SU-DHL-6 (cell line): ENCODE measurements around the gene NAAA.
"Not testable (repeated sequence)": the region's sequence is repeated elsewhere in the genome, so short reads cannot be mapped to it uniquely, and the experiment has no call there.

Experiments used
- H2AFZ ChIP-seq: fragments of 200-600 bp; sonication (generic); 2 replicates; pipeline ENCODE4 v1.6.1; 2014; ENCODE audit warnings: low read depth, mild to moderate bottlenecking, moderate library complexity, mixed read lengths, antibody characterized with exemption, low read length; ENCODE audit not compliant: severe bottlenecking
- H3F3A ChIP-seq: fragments of 200-600 bp; shearing (Covaris generic); 2 replicates; pipeline ENCODE4 v1.6.0; 2016; ENCODE audit warnings: antibody characterized with exemption, mild to moderate bottlenecking; ENCODE audit not compliant: insufficient read depth
- H3K27ac ChIP-seq: fragments of 200-600 bp; sonication (generic); 2 replicates; pipeline ENCODE4 v1.5.1; 2016; ENCODE audit warnings: low read depth, mild to moderate bottlenecking, low read length, moderate library complexity, mixed read lengths
- H3K27me3 ChIP-seq: fragments of 200-600 bp; sonication (generic), shearing (Covaris generic); 2 replicates; pipeline ENCODE4 v1.6.0; 2014; ENCODE audit warnings: mild to moderate bottlenecking, low read length
- H3K36me3 ChIP-seq: fragments of 200-600 bp; sonication (generic); 2 replicates; pipeline ENCODE4 v1.6.1; 2014; ENCODE audit warnings: mild to moderate bottlenecking, low read length, mixed read lengths
- H3K4me2 ChIP-seq: fragments of 300-600, 200-600 bp; shearing (Covaris generic), sonication (generic); 2 replicates; pipeline ENCODE4 v1.6.0; 2014; ENCODE audit warnings: low read length, low read depth, mild to moderate bottlenecking; ENCODE audit not compliant: poor library complexity, severe bottlenecking
- H3K4me3 ChIP-seq: fragments of 200-600 bp; sonication (generic); 2 replicates; pipeline ENCODE4 v1.5.1; 2014; ENCODE audit warnings: antibody characterized with exemption, low read length, mild to moderate bottlenecking, mixed read lengths; ENCODE audit not compliant: insufficient read depth, poor library complexity, severe bottlenecking
- H3K79me2 ChIP-seq: fragments of 200-600 bp; sonication (generic); 2 replicates; pipeline ENCODE4 v1.6.1; 2014; ENCODE audit warnings: mild to moderate bottlenecking, low read length, moderate library complexity; ENCODE audit not compliant: insufficient read depth
- H3K9ac ChIP-seq: fragments of 200-600 bp; sonication (generic); 2 replicates; pipeline ENCODE4 v1.7.0; 2014; ENCODE audit warnings: mild to moderate bottlenecking, low read length
- H3K9me2 ChIP-seq: fragments of 200-600 bp; sonication (generic); replicated peaks from 2 replicates; pipeline ENCODE4 v1.6.1; 2014; ENCODE audit warnings: low read length; ENCODE audit not compliant: insufficient read depth
- H3K9me3 ChIP-seq: fragments of 200-600 bp; sonication (generic); 2 replicates; pipeline ENCODE4 v1.6.1; 2014; ENCODE audit warnings: low read length, mixed read lengths; ENCODE audit not compliant: insufficient read depth
- H4K20me1 ChIP-seq: fragments of 200-600 bp; sonication (generic); 2 replicates; pipeline ENCODE4 v1.6.1; 2014; ENCODE audit warnings: low read depth, mild to moderate bottlenecking, antibody characterized with exemption, low read length, moderate library complexity, mixed read lengths
- EZH2phosphoT487 ChIP-seq: fragments of 200-600 bp; sonication (generic), shearing (Covaris generic); conservative IDR thresholded peaks from 2 replicates; pipeline ENCODE4 v1.6.1; 2018; ENCODE audit warnings: mild to moderate bottlenecking, antibody characterized with exemption, low read length, moderate library complexity, mixed read lengths
- TF ChIP-seq, protein P1 (sequence below): fragments of 200-600 bp; sonication (generic); IDR thresholded peaks from one replicate; pipeline ENCODE4 v1.5.1; 2017; ENCODE audit warnings: antibody characterized with exemption, mild to moderate bottlenecking, low read length, moderate library complexity; ENCODE audit not compliant: insufficient read depth, poor library complexity, severe bottlenecking

Gene NAAA

DNA sequence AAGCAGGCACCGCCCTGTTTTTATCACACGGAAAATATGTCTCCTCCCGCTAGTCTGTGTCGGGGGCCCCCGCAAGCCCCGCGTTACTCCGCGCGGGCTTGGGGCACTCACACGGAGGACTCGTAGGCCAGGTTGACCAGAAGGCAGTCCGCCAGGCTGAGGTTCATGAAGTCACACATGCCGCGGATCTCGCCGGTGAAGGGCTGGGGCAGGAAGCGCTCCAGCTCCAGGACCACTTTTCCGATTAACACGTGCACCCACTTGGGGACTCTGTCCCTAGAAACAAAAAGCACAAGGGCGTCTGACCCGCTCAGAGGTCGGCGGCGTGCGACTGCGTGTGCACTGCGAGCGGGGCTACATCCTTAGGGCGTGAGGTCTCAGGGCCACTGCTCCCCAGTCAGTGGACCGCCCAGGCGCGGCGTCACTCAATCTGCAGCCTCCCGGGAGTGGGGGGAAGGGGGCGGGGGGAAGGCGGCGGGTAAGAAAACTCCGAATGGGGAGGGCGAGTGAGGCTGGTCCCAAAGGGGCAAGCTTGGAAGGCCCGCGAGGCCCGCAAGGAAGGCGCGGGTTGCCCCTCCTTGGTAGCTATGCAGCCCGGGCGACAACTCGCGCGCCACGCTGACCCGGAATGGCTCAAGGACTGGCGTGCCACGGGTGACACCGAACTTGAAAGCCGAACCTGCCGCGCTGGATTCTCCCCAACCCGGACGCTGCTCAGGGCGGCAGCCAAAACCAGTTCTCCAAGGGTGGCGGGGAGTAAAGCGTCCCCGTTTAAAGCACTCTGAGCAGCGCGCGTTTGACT lies 722 bp downstream of the NAAA start:
- H3K9me2 ChIP-seq, result no peaks in the 10 kb centered on the region
- no peaks in the 10 kb centered on the region for H3K36me3 ChIP-seq
- peak overlapping the region; percentile 70 for H3K27ac ChIP-seq
- no peaks in the 10 kb centered on the region for H3K27me3 ChIP-seq
- H3F3A ChIP-seq, result peaks cover 5% of the 10 kb centered on the region; the same call in 1 of the 2 replicates
- H3K9ac ChIP-seq, result peak overlapping the region; percentile 82
- TF ChIP-seq, protein P1, sequence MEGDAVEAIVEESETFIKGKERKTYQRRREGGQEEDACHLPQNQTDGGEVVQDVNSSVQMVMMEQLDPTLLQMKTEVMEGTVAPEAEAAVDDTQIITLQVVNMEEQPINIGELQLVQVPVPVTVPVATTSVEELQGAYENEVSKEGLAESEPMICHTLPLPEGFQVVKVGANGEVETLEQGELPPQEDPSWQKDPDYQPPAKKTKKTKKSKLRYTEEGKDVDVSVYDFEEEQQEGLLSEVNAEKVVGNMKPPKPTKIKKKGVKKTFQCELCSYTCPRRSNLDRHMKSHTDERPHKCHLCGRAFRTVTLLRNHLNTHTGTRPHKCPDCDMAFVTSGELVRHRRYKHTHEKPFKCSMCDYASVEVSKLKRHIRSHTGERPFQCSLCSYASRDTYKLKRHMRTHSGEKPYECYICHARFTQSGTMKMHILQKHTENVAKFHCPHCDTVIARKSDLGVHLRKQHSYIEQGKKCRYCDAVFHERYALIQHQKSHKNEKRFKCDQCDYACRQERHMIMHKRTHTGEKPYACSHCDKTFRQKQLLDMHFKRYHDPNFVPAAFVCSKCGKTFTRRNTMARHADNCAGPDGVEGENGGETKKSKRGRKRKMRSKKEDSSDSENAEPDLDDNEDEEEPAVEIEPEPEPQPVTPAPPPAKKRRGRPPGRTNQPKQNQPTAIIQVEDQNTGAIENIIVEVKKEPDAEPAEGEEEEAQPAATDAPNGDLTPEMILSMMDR, result no peak
- TF ChIP-seq EZH2phosphoT487, result no peak
- H4K20me1 ChIP-seq, result no peaks in the 10 kb centered on the region
- peak overlapping the region; percentile 65 for H3K4me2 ChIP-seq
- no peaks in the 10 kb centered on the region for H3K9me3 ChIP-seq
- peak overlapping the region; percentile 88 for H2AFZ ChIP-seq
- no peaks in the 10 kb centered on the region for H3K79me2 ChIP-seq
- H3K4me3 ChIP-seq, result peak overlapping the region; percentile 77

DNA sequence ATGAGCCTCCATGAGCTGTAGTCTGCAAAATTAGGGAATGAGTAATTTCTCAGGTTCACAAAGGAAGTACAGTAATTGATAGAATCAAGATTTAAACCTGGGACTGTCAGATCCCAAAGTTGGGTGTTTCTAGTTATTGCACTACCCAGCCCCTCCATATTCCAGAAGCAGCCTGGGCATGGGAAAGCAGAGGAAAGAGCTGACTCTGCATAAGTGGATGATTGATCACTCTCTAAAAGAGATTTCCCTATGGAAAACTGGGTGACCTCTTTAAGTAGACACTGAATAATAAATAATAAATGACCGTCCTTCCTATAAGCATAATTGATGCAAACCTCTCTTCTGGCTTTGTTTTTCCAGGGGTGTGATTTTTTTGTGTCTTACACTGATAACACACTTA lies 5.2 kb downstream of the NAAA start:
- no peak overlapping the region for H3K27ac ChIP-seq
- H3F3A ChIP-seq, result no peaks in the 10 kb centered on the region
- no peaks in the 10 kb centered on the region for H3K79me2 ChIP-seq
- H3K36me3 ChIP-seq, result no peaks in the 10 kb centered on the region
- no peaks in the 10 kb centered on the region for H3K9me2 ChIP-seq
- TF ChIP-seq, protein P1, result no peak
- no peak for TF ChIP-seq EZH2phosphoT487
- H3K9ac ChIP-seq, result no peak overlapping the region
- no peaks in the 10 kb centered on the region for H4K20me1 ChIP-seq
- no peak overlapping the region for H2AFZ ChIP-seq
- H3K4me2 ChIP-seq, result no peak overlapping the region
- no peaks in the 10 kb centered on the region for H3K9me3 ChIP-seq
- H3K27me3 ChIP-seq, result no peaks in the 10 kb centered on the region
- H3K4me3 ChIP-seq, result no peak overlapping the region

DNA sequence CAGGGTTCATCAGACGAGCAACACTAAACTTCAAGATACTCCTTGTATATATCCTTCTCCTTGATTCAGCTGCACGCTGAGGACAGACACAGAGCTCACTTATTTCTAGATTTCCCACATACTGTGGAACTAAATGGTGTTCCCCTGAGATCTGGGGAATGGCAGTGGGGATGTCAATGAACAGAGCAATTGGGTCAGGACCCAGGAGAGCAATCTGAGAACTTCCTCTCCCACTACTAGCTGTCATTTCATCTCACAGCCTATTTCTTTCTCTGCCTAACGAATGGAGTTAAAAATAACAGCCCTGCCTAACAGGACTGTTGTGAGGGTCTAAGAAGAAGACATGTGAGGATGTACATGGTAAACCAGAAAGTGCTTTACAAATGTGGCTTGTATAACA lies 10.7 kb downstream of the NAAA start:
- Histone ChIP-seq H3K9ac (no peak overlapping the region), H3K79me2 (no peaks in the 10 kb centered on the region), H3F3A (no peaks in the 10 kb centered on the region), H3K9me2 (no peaks in the 10 kb centered on the region), H3K27me3 (no peaks in the 10 kb centered on the region), H3K27ac (no peak overlapping the region), H3K4me3 (no peak overlapping the region), H3K36me3 (no peaks in the 10 kb centered on the region), H2AFZ (no peak overlapping the region), H3K9me3 (no peaks in the 10 kb centered on the region), H3K4me2 (no peak overlapping the region), H4K20me1 (no peaks in the 10 kb centered on the region)
- TF ChIP-seq, protein P1, result no peak
- TF ChIP-seq EZH2phosphoT487, result no peak

DNA sequence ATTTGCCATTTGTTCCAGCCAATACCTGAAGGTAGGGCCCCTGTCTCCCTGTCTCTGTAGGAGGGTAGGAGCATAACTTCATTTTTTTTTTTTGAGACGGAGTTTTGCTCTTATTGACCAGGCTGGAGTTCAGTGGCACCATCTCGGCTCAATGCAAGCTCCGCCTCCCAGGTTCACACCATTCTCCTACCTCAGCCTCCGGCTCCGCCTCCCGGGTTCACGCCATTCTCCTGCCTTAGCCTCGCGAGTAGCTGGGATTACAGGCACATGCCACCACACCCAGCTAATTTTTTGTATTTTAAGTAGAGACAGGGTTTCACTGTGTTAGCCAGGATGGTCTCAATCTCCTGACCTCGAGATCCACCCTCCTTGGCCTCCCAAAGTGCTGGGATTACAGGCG lies 15.9 kb downstream of the NAAA start:
- not testable (repeated sequence) for H3K9ac ChIP-seq, H2AFZ ChIP-seq, H3K9me3 ChIP-seq, H3K4me2 ChIP-seq, H3K27me3 ChIP-seq, H3K9me2 ChIP-seq, H3K79me2 ChIP-seq, H4K20me1 ChIP-seq, H3K27ac ChIP-seq, H3K4me3 ChIP-seq, H3K36me3 ChIP-seq, H3F3A ChIP-seq
